GM12878 (cell line): Measurements from ENCODE around the gene EPS8. TPM values are rescaled to one million over a fixed set of nuclear protein-coding genes. Genes with fewer than 3 reads are reported as not detected.

ENCODE experiments used
- ATAC-seq: fragments of 200-7000 bp; cut with Tn5 transposase; 3 replicates; pipeline ENCODE4 v1.9.1; 2020; ENCODE audit warnings: mild to moderate bottlenecking, moderate library complexity
- BruUV-seq: library from RNA; stranded (reverse); fragments of 400-500 nt; replicated peaks from 2 replicates; lab custom pipeline; 2021; lab: Mats Ljungman, UMichigan
- CTCF ChIA-PET: fragments of 300-600 bp; sonication (Branson Sonifier 250); formaldehyde crosslinking; extraction: SDS; loops from one replicate; lab custom pipeline; 2021; ENCODE audit warnings: inconsistent platforms; lab: Yijun Ruan, JAX
- POLR2A ChIA-PET: fragments of 350-600 bp; formaldehyde crosslinking; extraction: SDS; loops from one replicate; lab custom pipeline; 2021; ENCODE audit warnings: inconsistent platforms; lab: Charles Lee
- RAD21 ChIA-PET: fragments of 300-600 bp; sonication (Branson Sonifier 250); formaldehyde crosslinking; loops from one replicate; lab custom pipeline; 2023; ENCODE audit warnings: antibody characterized with exemption; ENCODE audit not compliant: unreplicated experiment; lab: Charles Lee
- SMC1A ChIA-PET: fragments of 300-600 bp; sonication (Branson Sonifier 250); formaldehyde crosslinking; loops from one replicate; lab custom pipeline; 2023; ENCODE audit not compliant: unreplicated experiment, uncharacterized antibody; lab: Charles Lee
- DNase-seq: peaks from one replicate; pipeline ENCODE4 v3.0.0-alpha.2; 2011; ENCODE audit warnings: low read depth, low spot score
- FAIRE-seq: peaks from 3 replicates; lab custom pipeline; 2011; peaks lifted over from hg19 to GRCh38; lab: Jason Lieb, UNC
- H2AFZ ChIP-seq: 2 replicates; pipeline ENCODE4 v1.6.0; 2011; ENCODE audit warnings: low read depth, low read length, control low read depth; ENCODE audit not compliant: control insufficient read depth
- H3K27ac ChIP-seq: 2 replicates; pipeline ENCODE4 v1.5.1; 2011; ENCODE audit warnings: control low read depth; ENCODE audit not compliant: control insufficient read depth, insufficient read depth
- H3K27me3 ChIP-seq, 2 experiments: replicated peaks in 1 of 2; 2 replicates each; pipeline versions ENCODE4 v1.6.0 to v1.6.1; 2011; ENCODE audit warnings: low read length in 1 of 2; ENCODE audit not compliant: control insufficient read depth in 2 of 2, insufficient read depth in 2 of 2
- H3K36me3 ChIP-seq, 2 experiments: 2 replicates each; pipeline ENCODE4 v1.5.1; 2011; ENCODE audit warnings: low read length in 1 of 2; ENCODE audit not compliant: control insufficient read depth in 2 of 2, insufficient read depth in 2 of 2
- H3K4me1 ChIP-seq: 2 replicates; pipeline ENCODE4 v1.6.1; 2011; ENCODE audit warnings: mild to moderate bottlenecking, low read length, moderate library complexity, mixed read lengths; ENCODE audit not compliant: control insufficient read depth, insufficient read depth
- H3K4me2 ChIP-seq: 2 replicates; pipeline ENCODE4 v1.6.0; 2011; ENCODE audit warnings: control low read depth; ENCODE audit not compliant: control insufficient read depth, insufficient read depth
- H3K4me3 ChIP-seq: fragments of 200-600 bp; sonication (generic); 2 replicates; pipeline ENCODE4 v1.5.1; 2016
- H3K79me2 ChIP-seq: 2 replicates; pipeline ENCODE4 v1.6.0; 2011; ENCODE audit warnings: low read length; ENCODE audit not compliant: control insufficient read depth, insufficient read depth
- H3K9ac ChIP-seq: 2 replicates; pipeline ENCODE4 v1.8.0; 2011; ENCODE audit warnings: low read length, control low read depth, mixed read lengths; ENCODE audit not compliant: control insufficient read depth, insufficient read depth
- H3K9me3 ChIP-seq: replicated peaks from 3 replicates; pipeline ENCODE4 v1.5.1; 2011; ENCODE audit warnings: mild to moderate bottlenecking, low read length; ENCODE audit not compliant: control insufficient read depth, insufficient read depth
- H4K20me1 ChIP-seq: 2 replicates; pipeline ENCODE4 v1.6.0; 2011; ENCODE audit not compliant: control insufficient read depth, insufficient read depth
- CHD4 ChIP-seq: fragments of 200-600 bp; sonication (generic); IDR thresholded peaks from 2 replicates; pipeline ENCODE4 v1.6.1; 2016; ENCODE audit warnings: mild to moderate bottlenecking
- ETV6 ChIP-seq, 2 experiments: fragments of 450-650 bp in 1 of 2; IDR thresholded peaks in 1 of 2; conservative IDR thresholded peaks in 1 of 2; 2 replicates each; pipeline ENCODE4 v1.6.1; 2014; ENCODE audit warnings: antibody characterized with exemption in 1 of 2, borderline replicate concordance in 1 of 2, low read depth in 1 of 2, mild to moderate bottlenecking in 1 of 2, moderate library complexity in 1 of 2
- HDAC6 ChIP-seq: fragments of 200-600 bp; sonication (generic); IDR thresholded peaks from one replicate; pipeline ENCODE4 v1.8.0; 2017; ENCODE audit warnings: antibody characterized with exemption; ENCODE audit not compliant: unreplicated experiment
- JUNB ChIP-seq: IDR thresholded peaks from 2 replicates; pipeline ENCODE4 v1.6.1; 2016; ENCODE audit warnings: antibody characterized with exemption, mild to moderate bottlenecking
- JUND ChIP-seq: IDR thresholded peaks from 2 replicates; pipeline ENCODE4 v1.6.1; 2012; ENCODE audit warnings: low read depth, mild to moderate bottlenecking, low read length, improper control_type of control experiment, moderate library complexity
- RAD21 ChIP-seq: IDR thresholded peaks from 2 replicates; pipeline ENCODE4 v1.6.1; 2011; ENCODE audit warnings: mild to moderate bottlenecking, low read depth, low read length, moderate library complexity; ENCODE audit not compliant: insufficient read depth
- STAT3 ChIP-seq: IDR thresholded peaks from 2 replicates; pipeline ENCODE4 v1.6.1; 2011; ENCODE audit warnings: low read depth, low read length, improper control_type of control experiment
- TBL1XR1 ChIP-seq: IDR thresholded peaks from 2 replicates; pipeline ENCODE4 v1.6.1; 2012; ENCODE audit warnings: low read depth, low read length, improper control_type of control experiment
- WGBS: methylation state at CpG from one replicate; pipeline ENCODE4 v1.1.6; 2016; ENCODE audit warnings: low lambda C conversion rate; ENCODE audit not compliant: insufficient replicate concordance, insufficient coverage; ENCODE audit errors: missing lambda C conversion rate; 5-methylcytosine and 5-hydroxymethylcytosine counted together
- in situ Hi-C: fragments of 300-500 bp; cut with MboI; formaldehyde crosslinking; loops from 9 replicates; pipeline ENCODE4 v1.14.3; 2018; ENCODE audit warnings: mixed read lengths
- intact Hi-C: fragments of 100-400 bp; cut with micrococcal nuclease; formaldehyde crosslinking; loops from one replicate; pipeline ENCODE4 v1.14.2; 2022; ENCODE audit not compliant: unreplicated experiment
- polyA plus RNA-seq, 11 experiments: library from polyadenylated mRNA; depleted of rRNA in 4 of 11; unstranded in 6 of 11; stranded (reverse) in 5 of 11; fragments of >200 nt; fragmentation: Nextera tagmentation in 4 of 11; fragmentation: Illumina TruSeq in 1 of 11; extraction: Ambion mirVana in 4 of 11; extraction: Trizol in 1 of 11; gene quantifications; 1 replicate in 1 of 11; 2 replicates in 10 of 11; pipeline versions ENCODE4 v1.2.1 to v1.2.3, GENCODE V29; 2011 to 2016; ENCODE audit warnings: inconsistent platforms in 2 of 11, missing spikeins in 2 of 11, low read depth in 1 of 11
- total RNA-seq, 4 experiments: library from RNA; depleted of rRNA in 3 of 4; stranded (reverse); fragments of >200 nt in 3 of 4; fragmentation: Illumina TruSeq in 1 of 4; extraction: Trizol in 1 of 4; gene quantifications; 2 replicates each; pipeline versions ENCODE4 v1.2.1 to v1.2.3, GENCODE V29; 2013 to 2021
- TF ChIP-seq, protein P1 (sequence below): fragments of 450-650 bp; conservative IDR thresholded peaks from 2 replicates; pipeline ENCODE4 v1.6.1; 2017; ENCODE audit warnings: mild to moderate bottlenecking, moderate library complexity
- TF ChIP-seq, protein P2 (sequence below): fragments of 450-650 bp; IDR thresholded peaks from 2 replicates; pipeline ENCODE4 v1.6.1; 2017; ENCODE audit warnings: mild to moderate bottlenecking
- TF ChIP-seq, protein P3 (sequence below): IDR thresholded peaks from 2 replicates; pipeline ENCODE4 v1.6.1; 2011; ENCODE audit warnings: borderline replicate concordance, low read depth, mild to moderate bottlenecking, moderate library complexity, mixed read lengths, low read length; ENCODE audit not compliant: insufficient read depth; ENCODE audit errors: extremely low read length
- TF ChIP-seq, protein P4 (sequence below): fragments of 450-650 bp; IDR thresholded peaks from 2 replicates; pipeline ENCODE4 v1.6.1; 2017; ENCODE audit warnings: antibody characterized with exemption, mild to moderate bottlenecking, moderate library complexity
- TF ChIP-seq, protein P5 (sequence below), 3 experiments: IDR thresholded peaks in 2 of 3; conservative IDR thresholded peaks in 1 of 3; 2 replicates each; pipeline ENCODE4 v1.5.1; 2011; ENCODE audit warnings: low read depth in 3 of 3, low read length in 3 of 3, mild to moderate bottlenecking in 3 of 3, control low read depth in 2 of 3, moderate library complexity in 2 of 3, inconsistent platforms in 1 of 3, mixed read lengths in 1 of 3; ENCODE audit not compliant: control insufficient read depth in 2 of 3, insufficient read depth in 1 of 3; ENCODE audit errors: extremely low read depth in 1 of 3

Gene EPS8
- total and polyA plus RNA-seq, 10 of the 15 experiments (the other 5 are each of a cell fraction or from before 2014, with no cell fraction given): 1.3 to 127 (median 3.4) TPM

DNA sequence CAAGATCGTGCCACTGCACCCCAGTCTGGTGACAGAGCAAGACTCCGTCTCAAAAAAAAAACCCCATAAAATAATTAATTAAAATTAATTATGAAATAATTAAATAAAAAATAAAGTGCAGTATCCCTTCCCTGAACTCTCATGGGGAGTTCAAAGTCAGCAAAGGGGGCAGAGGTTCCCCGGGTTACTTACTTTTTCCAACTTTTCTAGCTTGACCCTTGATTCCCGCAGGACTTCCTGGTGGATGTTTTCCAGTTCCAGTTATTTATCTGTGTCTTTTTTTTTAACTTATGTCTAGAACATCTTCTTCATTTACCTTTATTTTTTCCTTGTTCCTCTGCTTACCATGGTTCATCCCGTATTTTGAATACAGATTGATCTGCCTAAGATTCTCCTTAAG, 197.4 kb downstream of the EPS8 start:
- intact Hi-C loops: loop anchor here (5.0 kb wide), 1 partner anchor 180 kb away; no protein-coding TSS in a partner anchor
- Histone ChIP-seq H3K4me1 (peaks cover 4% of the 10 kb centered on the region; the same call in 1 of the 2 replicates), H3K27me3 (no peaks in the 10 kb centered on the region), H3K79me2 (no peaks in the 10 kb centered on the region), H3K9me3 (no peaks in the 10 kb centered on the region), H3K4me2 (no peak overlapping the region), H2AFZ (no peak overlapping the region), H3K36me3 (no peaks in the 10 kb centered on the region), H3K4me3 (no peak overlapping the region), H3K9ac (no peak overlapping the region), H4K20me1 (no peaks in the 10 kb centered on the region), H3K27ac (no peak overlapping the region)
- FAIRE-seq: no peak
- in situ Hi-C loops: no loop called here
- ChIA-PET SMC1A (interaction anchor here (0.9 to 14.2 kb wide), 18 partner anchors 12 to 338 kb away, joined by 3 to 466 read pairs (median 8); no protein-coding TSS in a partner anchor), CTCF (interaction anchor here (0.6 to 19.0 kb wide), 16 partner anchors 8 to 409 kb away, joined by 3 to 1078 read pairs (median 4); partner anchors contain the start of gene DERA), RAD21 (interaction anchor here (1.0 to 13.2 kb wide), 12 partner anchors 45 to 305 kb away, joined by 3 to 215 read pairs (median 4); no protein-coding TSS in a partner anchor), POLR2A (interaction anchor here (0.8 to 0.9 kb wide), 2 partner anchors 11 to 266 kb away, joined by 3 to 5 read pairs; no protein-coding TSS in a partner anchor)
- ATAC-seq: no peak
- no TSS peak for BruUV-seq
- WGBS: 83% methylated on average over 5 of the region's 5 CpGs
- DNase-seq: no peak
- TF ChIP-seq RAD21 (no peak), ETV6 (conservative IDR thresholded peaks at IDR 0.05 in 1 of 2, IDR thresholded peaks at IDR 0.05 in 1 of 2; ENCODE audit: borderline replicate concordance in 1 of 2, low read depth in 1 of 2) (no peak), HDAC6 (no peak), TBL1XR1 (no peak), STAT3 (no peak), JUNB (no peak), CHD4 (no peak), JUND (no peak)
- TF ChIP-seq, protein P1, sequence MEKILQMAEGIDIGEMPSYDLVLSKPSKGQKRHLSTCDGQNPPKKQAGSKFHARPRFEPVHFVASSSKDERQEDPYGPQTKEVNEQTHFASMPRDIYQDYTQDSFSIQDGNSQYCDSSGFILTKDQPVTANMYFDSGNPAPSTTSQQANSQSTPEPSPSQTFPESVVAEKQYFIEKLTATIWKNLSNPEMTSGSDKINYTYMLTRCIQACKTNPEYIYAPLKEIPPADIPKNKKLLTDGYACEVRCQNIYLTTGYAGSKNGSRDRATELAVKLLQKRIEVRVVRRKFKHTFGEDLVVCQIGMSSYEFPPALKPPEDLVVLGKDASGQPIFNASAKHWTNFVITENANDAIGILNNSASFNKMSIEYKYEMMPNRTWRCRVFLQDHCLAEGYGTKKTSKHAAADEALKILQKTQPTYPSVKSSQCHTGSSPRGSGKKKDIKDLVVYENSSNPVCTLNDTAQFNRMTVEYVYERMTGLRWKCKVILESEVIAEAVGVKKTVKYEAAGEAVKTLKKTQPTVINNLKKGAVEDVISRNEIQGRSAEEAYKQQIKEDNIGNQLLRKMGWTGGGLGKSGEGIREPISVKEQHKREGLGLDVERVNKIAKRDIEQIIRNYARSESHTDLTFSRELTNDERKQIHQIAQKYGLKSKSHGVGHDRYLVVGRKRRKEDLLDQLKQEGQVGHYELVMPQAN: no peak
- TF ChIP-seq, protein P2, sequence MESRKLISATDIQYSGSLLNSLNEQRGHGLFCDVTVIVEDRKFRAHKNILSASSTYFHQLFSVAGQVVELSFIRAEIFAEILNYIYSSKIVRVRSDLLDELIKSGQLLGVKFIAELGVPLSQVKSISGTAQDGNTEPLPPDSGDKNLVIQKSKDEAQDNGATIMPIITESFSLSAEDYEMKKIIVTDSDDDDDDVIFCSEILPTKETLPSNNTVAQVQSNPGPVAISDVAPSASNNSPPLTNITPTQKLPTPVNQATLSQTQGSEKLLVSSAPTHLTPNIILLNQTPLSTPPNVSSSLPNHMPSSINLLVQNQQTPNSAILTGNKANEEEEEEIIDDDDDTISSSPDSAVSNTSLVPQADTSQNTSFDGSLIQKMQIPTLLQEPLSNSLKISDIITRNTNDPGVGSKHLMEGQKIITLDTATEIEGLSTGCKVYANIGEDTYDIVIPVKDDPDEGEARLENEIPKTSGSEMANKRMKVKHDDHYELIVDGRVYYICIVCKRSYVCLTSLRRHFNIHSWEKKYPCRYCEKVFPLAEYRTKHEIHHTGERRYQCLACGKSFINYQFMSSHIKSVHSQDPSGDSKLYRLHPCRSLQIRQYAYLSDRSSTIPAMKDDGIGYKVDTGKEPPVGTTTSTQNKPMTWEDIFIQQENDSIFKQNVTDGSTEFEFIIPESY: no peak
- TF ChIP-seq, protein P3, sequence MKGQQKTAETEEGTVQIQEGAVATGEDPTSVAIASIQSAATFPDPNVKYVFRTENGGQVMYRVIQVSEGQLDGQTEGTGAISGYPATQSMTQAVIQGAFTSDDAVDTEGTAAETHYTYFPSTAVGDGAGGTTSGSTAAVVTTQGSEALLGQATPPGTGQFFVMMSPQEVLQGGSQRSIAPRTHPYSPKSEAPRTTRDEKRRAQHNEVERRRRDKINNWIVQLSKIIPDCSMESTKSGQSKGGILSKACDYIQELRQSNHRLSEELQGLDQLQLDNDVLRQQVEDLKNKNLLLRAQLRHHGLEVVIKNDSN: no peak
- TF ChIP-seq, protein P4, sequence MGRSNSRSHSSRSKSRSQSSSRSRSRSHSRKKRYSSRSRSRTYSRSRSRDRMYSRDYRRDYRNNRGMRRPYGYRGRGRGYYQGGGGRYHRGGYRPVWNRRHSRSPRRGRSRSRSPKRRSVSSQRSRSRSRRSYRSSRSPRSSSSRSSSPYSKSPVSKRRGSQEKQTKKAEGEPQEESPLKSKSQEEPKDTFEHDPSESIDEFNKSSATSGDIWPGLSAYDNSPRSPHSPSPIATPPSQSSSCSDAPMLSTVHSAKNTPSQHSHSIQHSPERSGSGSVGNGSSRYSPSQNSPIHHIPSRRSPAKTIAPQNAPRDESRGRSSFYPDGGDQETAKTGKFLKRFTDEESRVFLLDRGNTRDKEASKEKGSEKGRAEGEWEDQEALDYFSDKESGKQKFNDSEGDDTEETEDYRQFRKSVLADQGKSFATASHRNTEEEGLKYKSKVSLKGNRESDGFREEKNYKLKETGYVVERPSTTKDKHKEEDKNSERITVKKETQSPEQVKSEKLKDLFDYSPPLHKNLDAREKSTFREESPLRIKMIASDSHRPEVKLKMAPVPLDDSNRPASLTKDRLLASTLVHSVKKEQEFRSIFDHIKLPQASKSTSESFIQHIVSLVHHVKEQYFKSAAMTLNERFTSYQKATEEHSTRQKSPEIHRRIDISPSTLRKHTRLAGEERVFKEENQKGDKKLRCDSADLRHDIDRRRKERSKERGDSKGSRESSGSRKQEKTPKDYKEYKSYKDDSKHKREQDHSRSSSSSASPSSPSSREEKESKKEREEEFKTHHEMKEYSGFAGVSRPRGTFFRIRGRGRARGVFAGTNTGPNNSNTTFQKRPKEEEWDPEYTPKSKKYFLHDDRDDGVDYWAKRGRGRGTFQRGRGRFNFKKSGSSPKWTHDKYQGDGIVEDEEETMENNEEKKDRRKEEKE: no peak
- TF ChIP-seq, protein P5, sequence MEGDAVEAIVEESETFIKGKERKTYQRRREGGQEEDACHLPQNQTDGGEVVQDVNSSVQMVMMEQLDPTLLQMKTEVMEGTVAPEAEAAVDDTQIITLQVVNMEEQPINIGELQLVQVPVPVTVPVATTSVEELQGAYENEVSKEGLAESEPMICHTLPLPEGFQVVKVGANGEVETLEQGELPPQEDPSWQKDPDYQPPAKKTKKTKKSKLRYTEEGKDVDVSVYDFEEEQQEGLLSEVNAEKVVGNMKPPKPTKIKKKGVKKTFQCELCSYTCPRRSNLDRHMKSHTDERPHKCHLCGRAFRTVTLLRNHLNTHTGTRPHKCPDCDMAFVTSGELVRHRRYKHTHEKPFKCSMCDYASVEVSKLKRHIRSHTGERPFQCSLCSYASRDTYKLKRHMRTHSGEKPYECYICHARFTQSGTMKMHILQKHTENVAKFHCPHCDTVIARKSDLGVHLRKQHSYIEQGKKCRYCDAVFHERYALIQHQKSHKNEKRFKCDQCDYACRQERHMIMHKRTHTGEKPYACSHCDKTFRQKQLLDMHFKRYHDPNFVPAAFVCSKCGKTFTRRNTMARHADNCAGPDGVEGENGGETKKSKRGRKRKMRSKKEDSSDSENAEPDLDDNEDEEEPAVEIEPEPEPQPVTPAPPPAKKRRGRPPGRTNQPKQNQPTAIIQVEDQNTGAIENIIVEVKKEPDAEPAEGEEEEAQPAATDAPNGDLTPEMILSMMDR (IDR thresholded peaks at IDR 0.05 in 2 of 3, conservative IDR thresholded peaks at IDR 0.05 in 1 of 3; ENCODE audit: control insufficient read depth in 2 of 3, extremely low read depth in 1 of 3, insufficient read depth in 1 of 3, low read depth in 3 of 3, low read length in 3 of 3): no peak
